Skin of body (tissue), 2 donors: Measurements from ENCODE around the gene PYY. TPM values are rescaled to one million over a fixed set of nuclear protein-coding genes. Genes with fewer than 3 reads are reported as not detected.
"Not testable (repeated sequence)": the region's sequence is repeated elsewhere in the genome, so short reads cannot be mapped to it uniquely, and the experiment has no call there.

Experiments used
- DNase-seq: peaks from one replicate; lab custom pipeline; 2025; lab: John Stamatoyannopoulos, UW
- total RNA-seq: library from RNA; depleted of rRNA; stranded (reverse); fragments of >200 nt; gene quantifications from one replicate; pipeline ENCODE4 v1.2.3, GENCODE V29; 2014

Gene PYY
- total RNA-seq, 1 donor from 2014 or later = not detected

DNA sequence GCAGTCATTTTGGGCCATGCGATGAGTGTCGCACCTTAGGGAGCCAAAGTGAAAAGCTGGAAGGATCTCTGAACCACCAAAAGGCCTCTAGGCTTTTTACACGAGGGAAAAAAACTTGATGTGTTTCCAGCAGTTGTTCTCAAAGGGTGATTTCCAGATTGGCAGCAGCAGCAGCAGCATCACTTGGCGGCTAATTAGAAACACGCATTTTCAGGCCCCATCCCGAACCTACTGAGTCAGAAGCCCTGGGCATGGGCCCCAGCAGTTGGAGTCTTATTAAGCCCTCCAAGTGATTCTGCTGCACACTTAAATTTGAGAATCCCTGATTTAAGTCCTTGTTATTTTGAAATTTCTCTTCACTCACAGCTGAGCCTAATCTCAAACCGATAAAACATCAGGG lies 25.3 kb upstream of the PYY start:
- DNase-seq = peak; percentile 12

GRCh38 chr17:43978078-43978477 lies 24.3 kb upstream of the PYY start:
- no peak for DNase-seq

GRCh38 chr17:43976963-43977837 lies 23.5 kb upstream of the PYY start:
- no peak for DNase-seq

- no peak for DNase-seq
Observed at GRCh38 chr17:43975898-43976297, 22.2 kb upstream of the PYY start.

DNA sequence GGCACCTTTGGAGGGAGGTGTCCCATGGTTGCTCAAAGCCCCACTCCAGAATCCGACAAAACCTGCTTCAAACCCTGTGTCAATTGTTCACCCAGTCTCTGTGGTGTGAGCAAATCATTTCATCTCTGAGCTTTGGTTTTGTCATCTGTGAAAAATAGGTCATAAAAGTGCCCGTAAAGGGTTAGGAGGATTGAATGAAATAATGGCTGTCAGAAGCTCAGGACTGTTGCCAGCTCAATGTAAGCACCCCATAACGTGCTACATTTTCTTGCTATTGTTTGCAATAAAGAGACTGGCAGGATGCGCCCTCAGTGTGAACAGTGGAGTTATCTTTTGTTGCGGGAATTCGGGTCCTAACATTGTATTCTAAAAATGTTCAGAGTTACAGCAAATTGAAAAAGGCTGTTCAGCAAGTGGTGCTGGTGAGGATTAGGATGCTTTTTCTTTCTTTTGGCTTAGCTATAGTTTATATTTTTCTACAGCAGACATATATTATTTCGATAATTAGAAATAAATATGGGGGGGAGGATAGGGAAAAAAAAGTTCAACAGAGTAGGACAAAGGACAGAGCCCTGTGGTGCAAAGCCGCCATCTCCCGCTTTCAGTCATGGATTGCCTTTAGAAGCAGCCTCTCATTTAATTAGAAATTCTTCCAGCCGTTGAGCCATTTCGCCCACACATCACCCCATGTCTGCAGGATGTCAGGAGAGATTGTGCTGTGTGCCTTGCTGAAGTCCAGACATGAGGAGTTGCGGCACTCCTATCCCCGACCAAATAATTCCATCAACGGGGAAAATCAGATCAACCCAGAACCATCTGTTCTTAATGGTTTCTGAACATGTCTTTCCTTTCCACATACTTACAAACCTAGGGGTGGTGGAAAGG lies 20.9 kb upstream of the PYY start:
- no peak for DNase-seq

- DNase-seq = not testable (repeated sequence)
Observed at GRCh38 chr17:43972444-43973212, 18.9 kb upstream of the PYY start.

DNA sequence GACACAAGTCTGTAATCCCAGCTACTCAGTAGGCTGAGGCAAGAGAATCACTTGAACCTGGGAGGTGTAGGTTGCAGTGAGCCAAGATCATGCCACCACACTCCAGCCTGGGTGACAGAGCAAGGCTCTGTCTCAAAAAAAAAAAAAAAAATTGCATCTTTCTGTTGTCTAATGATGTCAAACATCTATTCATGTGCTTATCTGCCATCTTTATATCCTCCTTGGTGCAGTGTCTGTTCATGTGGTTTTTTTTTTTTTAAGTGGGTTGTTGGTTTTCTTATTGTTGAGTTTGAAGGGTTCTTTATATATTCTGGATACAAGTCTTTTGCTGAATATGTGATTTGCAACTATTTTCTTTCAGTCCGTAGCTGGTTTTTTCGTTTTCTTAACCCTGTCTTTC lies 17.7 kb upstream of the PYY start:
- DNase-seq = not testable (repeated sequence)

DNA sequence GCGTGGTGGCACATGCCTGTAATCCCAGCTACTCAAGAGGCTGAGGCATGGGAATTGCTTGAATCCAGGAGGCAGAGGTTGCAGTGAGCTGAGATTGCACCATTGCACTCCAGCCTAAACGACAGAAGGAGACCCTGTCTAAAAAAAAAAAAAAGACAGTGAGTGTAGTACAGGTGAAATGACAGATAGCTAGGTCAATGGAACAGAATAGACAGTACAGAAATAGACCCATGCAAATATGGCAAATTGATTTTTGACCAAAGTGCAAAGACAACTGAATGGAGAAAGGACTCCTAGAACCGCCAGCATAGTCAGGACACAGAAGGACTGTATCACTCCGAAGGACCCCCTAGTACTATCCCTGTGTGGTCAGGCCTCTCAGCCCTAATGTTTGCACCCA lies 16.6 kb upstream of the PYY start:
- no peak for DNase-seq

- no peak for DNase-seq
Observed at GRCh38 chr17:43967251-43967875, 13.6 kb upstream of the PYY start.

DNA sequence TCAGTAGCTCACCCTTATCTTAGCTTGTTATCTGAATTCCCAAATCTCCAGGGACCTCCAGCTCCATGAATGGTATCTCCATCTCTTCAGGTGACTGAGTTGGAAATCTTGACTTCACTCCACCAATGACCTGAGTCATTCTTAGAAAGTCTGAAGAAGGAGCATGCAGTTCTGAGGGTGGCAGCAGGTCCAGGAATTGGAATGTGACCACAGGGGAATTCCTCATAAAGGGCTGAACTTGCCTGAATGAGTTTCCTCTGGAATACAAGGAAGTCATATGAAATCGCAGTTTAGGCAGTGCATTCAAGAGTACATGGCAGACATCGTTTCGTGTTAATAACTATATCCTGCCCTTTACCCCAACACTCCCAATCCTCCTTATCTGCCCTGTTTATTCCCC lies 12.5 kb upstream of the PYY start:
- no peak for DNase-seq

DNA sequence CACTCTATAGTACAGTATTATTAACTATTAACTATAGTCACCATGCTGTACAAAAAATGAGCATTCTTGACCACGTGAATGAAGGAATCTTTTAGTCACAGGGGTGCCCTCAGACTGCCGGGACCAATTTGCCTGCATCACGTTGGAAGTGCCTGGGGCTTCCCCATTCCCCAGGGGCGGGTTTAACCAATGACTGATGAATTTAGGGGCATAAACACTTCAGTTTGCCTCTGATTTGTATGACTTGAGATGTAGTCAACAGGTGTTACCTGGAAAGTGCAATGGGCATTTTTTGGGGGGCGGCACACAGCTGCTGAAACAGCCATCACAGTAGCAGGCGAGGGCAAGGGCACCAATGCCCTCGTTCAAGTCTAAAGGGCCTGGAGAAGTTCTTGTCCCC lies 8.7 kb upstream of the PYY start:
- no peak for DNase-seq

GRCh38 chr17:43961954-43962353 lies 8.2 kb upstream of the PYY start:
- no peak for DNase-seq

DNA sequence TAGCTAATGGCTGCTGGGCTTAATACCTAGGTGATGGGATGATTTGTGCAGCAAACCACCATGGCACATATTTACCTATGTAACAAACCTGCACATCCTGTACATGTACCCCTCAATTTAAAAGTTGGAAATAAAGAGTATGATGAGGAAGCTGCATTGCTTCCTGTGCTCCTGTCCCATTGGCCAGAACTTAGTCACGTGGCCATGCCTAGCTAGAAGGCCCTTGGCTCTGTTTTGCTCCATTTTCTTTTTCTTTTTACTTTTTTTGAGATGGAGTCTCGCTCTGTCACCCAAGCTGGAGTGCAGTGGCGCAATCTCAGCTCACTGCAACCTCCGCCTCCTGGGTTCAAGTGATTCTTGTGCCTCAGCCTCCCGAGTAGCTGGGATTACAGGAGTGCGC lies 7.6 kb upstream of the PYY start:
- not testable (repeated sequence) for DNase-seq

DNA sequence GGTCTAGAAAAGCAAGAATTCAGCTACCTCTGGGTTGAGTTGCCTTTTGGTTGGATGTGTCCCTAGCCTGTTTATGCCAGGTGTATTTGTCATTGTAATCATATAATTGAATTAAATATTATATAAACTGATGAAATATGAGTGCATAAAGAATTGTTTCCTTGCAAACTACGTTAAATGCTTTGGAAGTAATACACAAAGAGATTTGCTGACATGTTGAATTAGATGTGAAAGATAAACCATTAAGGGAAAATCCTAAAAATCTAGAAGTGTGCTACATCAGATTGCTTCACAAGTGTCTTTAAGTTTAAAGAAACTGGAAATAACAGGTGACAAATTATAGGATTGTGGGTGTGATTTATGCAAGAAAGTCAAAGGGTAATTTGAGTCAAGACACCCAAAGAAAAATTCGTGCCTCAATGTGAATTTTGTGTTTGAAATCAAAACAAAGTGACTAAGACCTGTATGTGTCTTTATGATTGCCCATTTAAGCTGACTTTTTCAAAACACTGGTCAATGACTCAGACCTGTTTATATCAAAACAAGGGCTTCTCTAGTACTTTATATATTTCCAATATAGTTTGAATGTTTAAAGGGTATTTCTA lies 5.1 kb upstream of the PYY start:
- no peak for DNase-seq

- no peak for DNase-seq
Observed at GRCh38 chr17:43956222-43956621, 2.5 kb upstream of the PYY start.

DNA sequence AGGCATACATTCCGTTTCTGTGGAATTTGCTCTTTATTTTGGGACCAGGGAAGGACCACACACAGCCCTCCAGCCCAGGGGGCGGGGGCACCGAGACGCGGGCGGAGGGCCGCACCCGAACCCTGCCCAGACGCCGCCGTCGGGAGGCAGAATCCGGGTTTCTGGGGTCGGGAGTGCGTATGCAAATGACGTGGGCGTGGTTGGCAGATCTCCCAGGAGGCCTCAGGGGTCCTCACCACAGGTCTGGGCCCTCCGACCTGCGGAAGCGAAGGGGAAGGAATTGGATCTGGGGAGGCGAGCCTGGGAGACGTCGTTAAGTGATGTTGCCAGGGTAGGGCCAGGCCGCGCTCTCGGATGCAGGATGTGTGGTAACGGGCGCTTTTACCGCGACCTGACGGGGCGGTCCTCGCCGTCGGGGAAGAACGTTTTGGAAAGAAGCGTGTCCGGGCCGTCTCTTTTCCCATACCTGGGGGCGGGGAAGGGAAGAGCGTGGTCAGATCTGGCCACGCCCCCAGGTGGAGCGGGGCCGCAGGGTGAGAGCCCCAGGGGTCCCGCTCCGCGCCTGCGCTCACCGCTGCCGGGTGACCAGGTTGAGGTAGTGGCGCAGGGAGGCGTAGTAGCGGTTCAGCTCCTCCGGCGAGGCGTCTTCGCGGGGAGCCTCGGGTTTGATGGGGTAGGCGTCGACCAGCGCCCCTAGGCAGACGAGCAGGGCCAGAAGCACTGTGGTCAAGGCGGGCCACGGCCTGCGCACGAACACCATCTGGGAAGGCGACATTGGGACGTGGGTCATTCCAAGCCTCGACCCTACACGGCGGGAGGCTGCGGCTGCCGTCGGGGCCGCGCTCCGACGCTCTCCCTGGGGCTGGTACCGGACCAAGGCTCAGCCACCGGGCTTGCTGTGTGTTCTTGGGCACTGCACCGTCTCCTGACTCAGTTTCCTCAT lies 745 bp downstream of the PYY start:
- no peak for DNase-seq

GRCh38 chr17:43952351-43952723 lies 1.4 kb downstream of the PYY start:
- no peak for DNase-seq

DNA sequence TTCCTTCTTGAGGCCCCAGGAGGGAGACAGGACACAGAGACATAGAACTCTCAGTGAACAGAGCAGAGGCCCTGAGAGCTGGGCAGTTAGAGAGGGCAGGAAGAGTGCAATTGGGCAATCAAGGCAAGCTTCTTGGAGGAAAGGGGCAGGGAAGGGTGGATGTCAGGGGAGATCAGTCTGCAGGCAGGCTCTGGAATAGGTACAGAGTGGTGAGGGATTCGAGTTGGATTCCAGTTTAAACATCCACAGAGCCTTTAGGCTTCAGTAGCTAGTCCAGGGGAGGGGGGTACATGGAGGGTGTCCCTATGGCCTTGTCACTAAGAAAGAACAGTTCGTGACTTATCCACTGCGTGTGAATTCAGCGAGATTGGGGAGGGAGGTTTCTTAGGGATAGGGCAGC lies 2.0 kb downstream of the PYY start:
- no peak for DNase-seq

DNA sequence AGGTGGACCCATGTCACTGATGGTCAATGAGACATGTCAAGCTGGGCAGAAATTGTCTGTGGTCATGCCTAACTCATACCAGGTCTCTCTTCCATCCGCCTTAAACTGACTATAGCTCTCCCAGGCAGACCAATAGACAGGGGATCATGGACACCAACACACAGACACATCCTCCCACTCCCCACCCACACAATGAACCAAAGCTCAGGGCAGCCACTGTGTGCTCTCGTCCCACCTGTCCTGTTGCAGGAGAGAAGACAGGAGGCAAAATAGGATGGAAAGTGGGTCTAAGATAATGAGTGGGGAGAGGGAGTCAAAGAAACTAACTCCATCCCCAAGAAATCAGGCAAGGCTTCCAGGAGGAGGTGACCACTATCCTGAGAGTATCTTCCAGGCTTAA lies 3.2 kb downstream of the PYY start:
- DNase-seq = no peak

GRCh38 chr17:43949781-43950180 lies 4.0 kb downstream of the PYY start:
- DNase-seq = no peak
